ENCODE measurements around the gene FOXF2. TPM values are rescaled to one million over a fixed set of nuclear protein-coding genes. Genes with fewer than 3 reads are reported as not detected.

FOXF2 gene
- total RNA-seq, 1 experiment from 2014 or later: 1.1 TPM

GRCh38 chr6:1378065-1379016 is 11.0 kb upstream of the FOXF2 start:
- no peak for DNase-seq (ENCODE audit: low read depth)

DNA sequence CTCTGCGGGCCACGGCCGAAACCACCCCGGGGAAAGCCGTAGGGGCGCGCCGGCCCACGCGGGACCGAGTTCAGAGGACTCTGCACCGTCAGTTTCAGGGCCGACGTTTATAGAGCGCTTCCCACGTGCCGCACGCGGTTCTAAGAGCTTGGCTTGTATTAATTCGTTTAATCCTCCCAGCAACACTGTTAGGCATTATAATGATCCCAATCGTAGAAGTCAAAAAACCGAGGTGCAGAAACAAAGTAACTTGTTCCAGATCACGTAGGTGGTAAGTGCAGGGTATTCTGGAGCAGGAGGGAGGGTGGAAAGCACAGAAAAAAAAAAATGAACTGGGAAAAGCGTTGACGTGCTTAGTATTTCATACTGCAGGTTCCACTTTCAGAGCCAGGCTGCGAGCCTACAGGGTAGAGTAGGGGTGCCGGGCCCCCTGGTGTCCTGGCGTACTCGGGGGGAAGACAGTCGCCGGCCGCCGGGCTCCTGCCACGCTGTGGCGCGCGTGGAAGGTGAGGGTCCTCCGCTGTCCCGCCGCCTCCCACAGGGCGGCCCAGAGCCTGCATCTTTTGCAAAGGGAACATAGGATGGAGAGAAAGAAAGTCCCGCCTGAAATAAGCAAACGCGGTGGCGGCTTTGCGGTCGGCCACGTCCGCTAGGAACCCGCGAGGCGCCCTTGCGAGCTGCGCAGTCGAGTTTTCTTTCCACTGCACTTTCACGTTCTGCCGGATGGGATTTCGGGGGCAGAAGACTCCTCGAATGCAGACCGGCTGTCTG is 10.2 kb upstream of the FOXF2 start:
- DNase-seq (ENCODE audit: low read depth): no peak

GRCh38 chr6:1379788-1380147 is 9.6 kb upstream of the FOXF2 start:
- no peak for DNase-seq (ENCODE audit: low read depth)

DNA sequence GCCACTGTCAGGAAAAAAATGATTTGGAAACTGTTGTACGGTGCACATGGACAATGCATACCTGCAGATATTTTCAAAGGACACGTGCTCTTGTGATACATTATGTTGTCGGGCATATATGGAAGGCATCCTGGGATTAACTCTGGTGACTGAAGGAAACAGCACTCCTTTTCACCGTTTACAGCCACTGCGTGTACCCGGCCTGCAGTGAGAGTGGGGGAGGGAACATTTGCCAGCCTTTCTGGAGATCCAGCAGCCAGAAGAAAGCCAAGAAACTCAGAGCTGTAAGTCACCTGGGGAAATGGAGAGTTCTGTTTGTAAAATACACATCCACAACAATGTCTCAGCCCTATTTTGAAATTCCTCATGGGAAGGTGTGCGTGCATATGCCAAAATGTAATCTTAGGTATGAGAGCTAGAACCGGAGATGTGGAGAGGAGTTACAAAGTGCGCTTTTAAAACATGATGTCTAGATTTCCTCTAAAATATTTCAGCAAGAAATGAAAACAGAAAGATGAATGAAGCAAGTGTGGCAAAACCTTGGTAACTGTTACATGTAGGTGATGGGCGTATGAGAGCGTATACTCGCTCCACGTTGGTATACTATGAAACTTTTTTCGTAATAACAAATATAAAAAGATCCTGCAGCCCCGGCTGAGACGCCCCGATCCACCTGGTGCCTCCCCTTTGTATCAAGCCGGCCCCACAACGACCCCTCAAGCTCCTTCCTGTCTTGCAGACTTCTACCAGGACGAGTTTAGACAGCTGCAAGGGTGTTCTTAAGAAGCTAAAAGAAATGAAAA is 8.6 kb upstream of the FOXF2 start:
- DNase-seq (ENCODE audit: low read depth): no peak

GRCh38 chr6:1381481-1382330 is 7.7 kb upstream of the FOXF2 start:
- peak; percentile 24 for DNase-seq (ENCODE audit: low read depth)

DNA sequence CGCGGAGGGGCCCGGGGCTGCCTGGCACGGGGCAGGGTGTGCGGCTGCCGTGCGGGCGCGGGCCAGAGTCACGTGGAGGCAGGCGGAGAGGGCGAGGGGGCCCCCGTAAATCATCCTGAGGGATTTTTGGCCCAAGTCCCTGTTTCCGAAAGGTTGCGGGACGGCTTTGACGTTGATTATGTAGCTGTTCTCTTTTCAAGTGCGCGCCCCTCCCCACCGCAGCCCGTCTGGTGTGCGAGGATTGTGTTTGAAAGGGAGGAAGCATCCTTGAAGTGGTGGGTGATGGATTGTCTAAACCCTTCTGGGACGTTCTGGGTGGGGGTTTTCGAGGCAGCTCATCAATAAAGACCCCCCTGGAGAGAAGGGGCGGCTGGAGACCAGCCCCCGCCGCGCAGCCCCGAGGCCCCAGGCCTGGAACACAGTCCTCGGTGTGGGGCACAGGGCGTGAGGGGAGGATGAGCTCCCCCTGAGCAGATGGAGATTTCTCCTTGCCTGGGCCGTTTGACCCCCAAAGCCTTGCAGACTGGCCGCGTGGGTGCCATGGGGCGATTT is 7.0 kb upstream of the FOXF2 start:
- no peak for DNase-seq (ENCODE audit: low read depth)

DNA sequence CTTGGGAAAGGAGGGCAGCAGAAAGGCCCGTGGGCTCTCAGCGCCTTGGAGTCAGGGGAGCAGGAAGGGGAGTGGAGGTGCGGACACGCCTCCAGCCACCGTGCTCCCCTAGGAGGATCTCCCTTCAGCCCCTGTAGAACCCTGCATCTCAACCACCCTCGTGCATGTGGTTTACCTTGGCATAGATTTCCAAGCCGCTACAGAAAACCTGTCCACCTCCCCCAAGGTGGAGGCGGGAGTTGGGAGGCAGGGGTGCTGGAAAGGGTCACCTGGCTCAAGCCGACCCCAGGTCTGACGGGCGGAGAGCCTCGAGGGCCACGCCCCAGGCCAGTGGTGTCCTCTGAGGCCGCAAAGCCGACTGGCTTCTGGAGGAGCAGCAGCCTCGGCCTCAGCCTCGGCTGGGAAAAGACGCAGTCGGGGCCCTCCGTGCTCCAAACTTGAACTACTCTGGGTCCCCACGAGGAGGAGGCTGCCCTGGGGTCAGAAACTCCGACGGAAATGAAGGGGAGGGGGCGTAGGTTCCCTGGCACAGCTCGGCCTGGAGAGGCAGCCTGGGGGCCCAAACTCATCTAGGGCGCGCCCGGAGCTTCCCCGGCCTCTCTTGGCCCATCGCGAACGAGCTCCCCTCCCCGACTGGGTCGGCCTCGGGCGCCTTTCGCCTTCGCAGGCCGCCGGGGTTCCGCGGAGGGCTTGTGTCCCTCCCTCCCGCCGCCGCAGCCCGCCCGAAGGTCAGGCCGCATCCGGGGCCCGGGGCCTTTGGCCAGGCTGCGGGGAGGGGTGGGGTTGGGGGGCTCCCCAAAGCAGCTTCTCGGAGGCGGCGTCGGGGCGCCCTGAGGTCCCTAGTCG is 6.3 kb upstream of the FOXF2 start:
- no peak for DNase-seq (ENCODE audit: low read depth)

GRCh38 chr6:1383729-1384548 is 5.4 kb upstream of the FOXF2 start:
- no peak for DNase-seq (ENCODE audit: low read depth)

- no peak for DNase-seq (ENCODE audit: low read depth)
These were observed 4.7 kb upstream of the FOXF2 start for GRCh38 chr6:1384549-1385128.

- DNase-seq (ENCODE audit: low read depth): no peak
These were observed 4.0 kb upstream of the FOXF2 start for GRCh38 chr6:1385129-1386037.

DNA sequence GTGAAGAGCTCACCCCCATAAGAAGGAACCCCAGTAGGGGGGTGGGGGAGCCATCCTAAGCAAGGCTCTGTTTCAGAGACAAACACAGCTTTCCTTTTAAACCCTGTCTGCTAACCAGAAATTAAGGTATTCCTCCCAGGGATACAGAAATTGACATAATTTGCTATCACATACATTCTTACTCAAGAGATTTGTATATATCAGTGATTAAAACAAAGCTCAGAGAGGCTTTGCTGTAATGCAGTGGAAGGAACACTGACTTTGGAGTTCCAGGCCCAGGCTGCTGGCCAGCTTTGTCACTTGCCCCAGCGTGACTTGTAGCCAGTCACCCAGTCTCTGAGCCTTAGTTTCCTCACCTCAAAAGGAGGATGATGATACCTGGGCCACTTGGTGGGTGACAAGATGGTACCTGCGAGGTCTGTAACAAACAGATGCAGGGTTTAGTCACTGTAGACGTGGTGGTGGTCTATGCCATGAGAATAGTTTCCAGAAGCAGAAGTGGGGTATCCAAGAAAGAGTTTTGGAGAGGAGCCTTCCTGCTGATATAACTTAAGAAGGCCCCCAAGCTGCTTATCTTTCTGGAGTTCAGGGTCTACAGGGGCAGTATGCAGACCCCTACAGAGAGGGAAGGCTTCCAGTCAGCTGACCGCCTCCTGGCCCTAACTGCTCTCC is 3.2 kb upstream of the FOXF2 start:
- no peak for DNase-seq (ENCODE audit: low read depth)

DNA sequence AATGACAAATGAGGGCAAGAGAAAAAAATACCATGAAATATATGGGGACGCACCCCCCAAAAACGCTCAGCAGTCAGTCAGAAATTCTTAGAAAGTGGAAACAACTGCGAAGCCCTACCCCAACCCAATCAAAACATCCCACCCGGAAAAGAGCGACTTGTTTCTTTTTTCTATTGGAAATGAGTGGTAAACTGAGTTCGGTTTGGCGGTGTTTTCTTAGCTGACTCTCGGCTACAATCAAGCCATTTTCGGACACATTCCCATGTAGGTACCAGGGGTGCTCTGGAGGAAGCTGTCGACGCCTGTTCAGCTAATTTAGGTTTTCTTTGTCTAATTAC is 1.9 kb upstream of the FOXF2 start:
- no peak for DNase-seq (ENCODE audit: low read depth)

DNA sequence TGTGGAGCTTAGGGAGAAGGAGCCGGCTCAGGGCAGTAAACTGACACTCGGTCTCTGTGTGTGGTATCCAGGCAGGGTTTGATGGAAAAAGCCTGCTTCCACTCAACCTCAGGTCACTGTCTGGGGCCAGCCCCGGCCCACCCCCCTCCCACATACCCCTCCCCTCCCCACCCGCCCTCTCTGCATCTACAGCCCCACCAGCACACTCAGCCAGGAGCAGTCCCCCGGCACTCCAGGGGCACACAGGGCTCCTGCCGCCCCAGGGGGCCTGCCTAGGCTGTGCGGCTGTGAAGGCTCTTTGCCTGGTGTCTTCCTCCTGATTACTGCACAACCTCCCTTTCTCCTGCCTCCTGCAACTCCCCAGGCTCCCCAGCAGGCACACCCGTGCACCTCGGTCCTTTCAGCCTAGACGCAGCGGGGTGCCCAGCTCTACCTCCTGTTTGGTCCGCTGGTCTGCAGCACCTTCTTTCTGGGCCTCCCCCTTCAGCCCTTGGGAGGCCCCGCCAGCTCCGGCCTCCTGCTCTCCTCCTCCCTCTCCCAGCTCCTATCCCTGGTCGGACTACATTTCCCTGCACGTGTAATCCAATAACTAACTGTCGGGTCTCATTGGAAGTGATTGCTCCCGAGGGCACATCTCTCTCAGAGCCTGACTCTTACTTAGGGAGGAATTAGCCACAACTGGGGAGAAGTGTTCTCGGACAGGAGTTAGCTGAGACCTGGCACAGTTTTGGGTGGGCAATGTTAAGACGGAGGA is 1.3 kb upstream of the FOXF2 start:
- no peak for DNase-seq (ENCODE audit: low read depth)

DNA sequence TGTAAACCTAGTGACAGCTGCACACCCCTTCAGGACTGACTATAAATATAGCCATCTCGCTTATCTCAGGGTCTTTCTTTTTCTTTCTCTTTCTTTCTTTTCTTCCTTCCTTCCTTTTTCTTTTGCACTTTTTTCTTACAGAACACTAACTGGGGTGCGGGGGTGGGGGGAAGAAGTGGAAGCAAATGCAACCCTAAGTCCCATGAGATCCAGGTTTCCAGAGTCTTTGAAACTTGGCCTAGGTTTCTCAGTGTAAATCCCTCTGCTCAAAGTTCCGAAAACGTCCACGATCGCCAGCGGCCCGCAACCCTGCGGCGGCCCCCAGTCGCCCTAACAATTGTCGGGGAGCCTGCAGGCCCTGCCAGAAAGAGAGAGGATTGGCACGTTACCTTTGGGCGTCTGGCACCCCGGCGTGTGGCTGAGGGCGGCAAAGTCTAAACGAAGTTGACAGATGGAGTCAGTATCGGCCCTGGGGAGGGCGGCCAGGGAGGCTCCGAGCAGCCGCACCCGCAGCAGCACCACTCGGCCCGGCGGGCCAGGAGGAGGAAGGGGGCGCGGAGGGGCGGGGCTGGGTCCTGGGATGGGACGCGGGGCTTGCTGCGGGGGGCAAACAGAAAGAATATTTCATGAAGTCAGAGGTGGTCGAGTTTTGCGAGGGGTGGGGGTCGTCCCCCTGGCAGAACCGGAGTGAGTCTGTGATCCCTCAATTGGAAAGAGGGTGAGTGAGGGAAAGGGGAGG is 577 bp upstream of the FOXF2 start:
- no peak for DNase-seq (ENCODE audit: low read depth)

DNA sequence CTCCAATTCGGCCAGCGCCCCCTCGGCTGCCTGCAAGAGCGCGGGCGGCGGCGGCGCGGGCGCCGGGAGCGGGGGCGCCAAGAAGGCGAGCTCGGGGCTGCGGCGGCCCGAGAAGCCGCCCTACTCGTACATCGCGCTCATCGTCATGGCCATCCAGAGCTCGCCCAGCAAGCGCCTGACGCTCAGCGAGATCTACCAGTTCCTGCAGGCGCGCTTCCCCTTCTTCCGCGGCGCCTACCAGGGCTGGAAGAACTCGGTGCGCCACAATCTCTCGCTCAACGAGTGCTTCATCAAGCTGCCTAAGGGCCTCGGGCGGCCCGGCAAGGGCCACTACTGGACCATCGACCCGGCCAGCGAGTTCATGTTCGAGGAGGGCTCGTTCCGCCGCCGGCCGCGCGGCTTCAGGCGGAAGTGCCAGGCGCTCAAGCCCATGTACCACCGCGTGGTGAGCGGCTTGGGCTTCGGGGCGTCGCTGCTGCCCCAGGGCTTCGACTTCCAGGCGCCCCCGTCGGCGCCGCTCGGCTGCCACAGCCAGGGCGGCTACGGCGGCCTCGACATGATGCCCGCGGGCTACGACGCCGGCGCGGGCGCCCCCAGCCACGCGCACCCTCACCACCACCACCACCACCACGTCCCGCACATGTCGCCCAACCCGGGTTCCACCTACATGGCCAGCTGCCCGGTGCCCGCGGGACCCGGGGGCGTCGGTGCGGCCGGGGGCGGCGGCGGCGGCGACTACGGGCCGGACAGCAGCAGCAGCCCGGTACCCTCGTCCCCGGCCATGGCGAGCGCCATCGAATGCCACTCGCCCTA is 963 bp downstream of the FOXF2 start:
- DNase-seq (ENCODE audit: low read depth): peak; percentile 47
